Fibroblast of lung (primary cell): ENCODE data around the gene APP.

Source experiments
- CTCF ChIP-seq, 2 donors: IDR thresholded peaks in 1 of 2; conservative IDR thresholded peaks in 1 of 2; 1 replicate in 1 of 2; 2 replicates in 1 of 2; pipeline ENCODE4 v1.5.1; 2011 to 2012; ENCODE audit warnings: low read length in 2 of 2, control low read depth in 1 of 2, inconsistent platforms in 1 of 2, low read depth in 1 of 2, mild to moderate bottlenecking in 1 of 2
- EZH2 ChIP-seq: IDR thresholded peaks from 2 replicates; pipeline ENCODE4 v1.5.1; 2012; ENCODE audit warnings: low read length, control low read depth, mild to moderate bottlenecking; ENCODE audit errors: missing control alignments

GRCh38 chr21:25907573-25908275 is 262.8 kb downstream of the APP start:
- TF ChIP-seq CTCF (conservative IDR thresholded peaks at IDR 0.05 in 1 of 2, IDR thresholded peaks at IDR 0.05 in 1 of 2; ENCODE audit: low read depth in 1 of 2, low read length in 2 of 2): no peak
- no peak for TF ChIP-seq EZH2
